SK-N-SH (cell line): ENCODE measurements around the gene DOK7. TPM values are rescaled to one million over a fixed set of nuclear protein-coding genes. Genes with fewer than 3 reads are reported as not detected.

ENCODE experiments used
- CTCF ChIA-PET: fragments of 300-600, 350-600 bp; formaldehyde crosslinking; extraction: SDS; loops from one replicate; lab custom pipeline; 2021; lab: Yijun Ruan, JAX
- POLR2A ChIA-PET: fragments of 350-600 bp; sonication (Branson Sonifier 250); formaldehyde crosslinking; extraction: SDS; loops from one replicate; lab custom pipeline; 2020; ENCODE audit warnings: antibody characterized with exemption, inconsistent platforms; lab: Yijun Ruan, JAX
- DNase-seq: peaks from one replicate; pipeline ENCODE4 v3.0.0; 2012
- H2AFZ ChIP-seq: fragments of 200-600 bp; sonication (generic); 2 replicates; pipeline ENCODE4 v1.8.1; 2016; ENCODE audit warnings: antibody characterized with exemption, mild to moderate bottlenecking, low read depth
- H3F3A ChIP-seq: fragments of 200-600 bp; sonication (generic); replicated peaks from 2 replicates; pipeline ENCODE3; 2016; ENCODE audit warnings: antibody characterized with exemption, mild to moderate bottlenecking; ENCODE audit not compliant: insufficient read depth
- H3K27ac ChIP-seq, 2 experiments: fragments of 200-500 bp in 1 of 2; fragments of 200-600 bp in 1 of 2; sonication (Bioruptor generic) in 1 of 2; sonication (generic), shearing (Covaris generic) in 1 of 2; 2 replicates each; pipeline versions ENCODE4 v1.5.1 to v1.6.1; 2014 to 2016; ENCODE audit warnings: low read depth in 2 of 2, inconsistent platforms in 1 of 2, low read length in 1 of 2, mild to moderate bottlenecking in 1 of 2, mixed read lengths in 1 of 2
- H3K27me3 ChIP-seq: fragments of 200-600 bp; sonication (generic), shearing (Covaris generic); 2 replicates; pipeline ENCODE4 v1.6.1; 2016; ENCODE audit warnings: mixed run types; ENCODE audit not compliant: insufficient read depth
- H3K36me3 ChIP-seq, 2 experiments: fragments of 200-500 bp in 1 of 2; fragments of 200-600 bp in 1 of 2; sonication (Bioruptor generic) in 1 of 2; sonication (generic) in 1 of 2; replicated peaks in 1 of 2; 2 replicates each; pipeline versions ENCODE3 to v1.5.1; 2014 to 2016; ENCODE audit warnings: low read length in 1 of 2, mild to moderate bottlenecking in 1 of 2; ENCODE audit not compliant: insufficient read depth in 2 of 2, control insufficient read depth in 1 of 2
- H3K4me1 ChIP-seq, 2 experiments: fragments of 200-500 bp in 1 of 2; fragments of 200-600 bp in 1 of 2; sonication (Bioruptor generic) in 1 of 2; sonication (generic), shearing (Covaris generic) in 1 of 2; 2 replicates each; pipeline versions ENCODE4 v1.5.1 to v1.6.1; 2014 to 2016; ENCODE audit warnings: low read depth in 1 of 2, low read length in 1 of 2, mixed run types in 1 of 2; ENCODE audit not compliant: insufficient read depth in 2 of 2, control insufficient read depth in 1 of 2
- H3K4me2 ChIP-seq: fragments of 200-600 bp; sonication (generic), shearing (Covaris generic); 2 replicates; pipeline ENCODE4 v1.6.1; 2017; ENCODE audit warnings: mixed run types
- H3K4me3 ChIP-seq, 2 experiments: fragments of 200-500 bp in 1 of 2; fragments of 200-600 bp in 1 of 2; sonication (Bioruptor generic) in 1 of 2; sonication (generic), shearing (Covaris generic) in 1 of 2; 2 replicates each; pipeline versions ENCODE4 v1.5.1 to v1.8.1; 2014 to 2016; ENCODE audit warnings: low read depth in 2 of 2, inconsistent platforms in 1 of 2, low read length in 1 of 2, mild to moderate bottlenecking in 1 of 2, mixed read lengths in 1 of 2, moderate library complexity in 1 of 2
- H3K79me2 ChIP-seq: fragments of 200-600 bp; sonication (generic); 2 replicates; pipeline ENCODE4 v1.8.1; 2017; ENCODE audit warnings: mild to moderate bottlenecking; ENCODE audit not compliant: insufficient read depth
- H3K9ac ChIP-seq: fragments of 200-600 bp; sonication (generic); 2 replicates; pipeline ENCODE4 v1.6.1; 2017; ENCODE audit warnings: mixed run types
- H3K9me2 ChIP-seq: fragments of 200-600 bp; sonication (generic); 2 replicates; pipeline ENCODE4 v1.6.1; 2017; ENCODE audit warnings: mixed run types
- H3K9me3 ChIP-seq: fragments of 200-600 bp; sonication (generic); 2 replicates; pipeline ENCODE4 v1.6.1; 2017; ENCODE audit warnings: mixed run types, mild to moderate bottlenecking, moderate library complexity
- H4K20me1 ChIP-seq: fragments of 200-600 bp; sonication (generic); 2 replicates; pipeline ENCODE4 v1.6.1; 2017; ENCODE audit warnings: mild to moderate bottlenecking, mixed run types; ENCODE audit not compliant: insufficient read depth
- EP300 ChIP-seq, 2 experiments: IDR thresholded peaks; 2 replicates each; pipeline versions ENCODE4 v1.4.0 to v1.6.1; 2012; ENCODE audit warnings: borderline replicate concordance in 1 of 2, low read depth in 1 of 2, low read length in 1 of 2
- FOXM1 ChIP-seq: IDR thresholded peaks from 2 replicates; pipeline ENCODE4 v1.4.0; 2012; ENCODE audit warnings: low read depth, mild to moderate bottlenecking
- JUND ChIP-seq: IDR thresholded peaks from 2 replicates; pipeline ENCODE4 v1.4.0; 2012
- NFIC ChIP-seq: IDR thresholded peaks from 2 replicates; pipeline ENCODE4 v1.4.0; 2012; ENCODE audit warnings: borderline replicate concordance
- POLR2AphosphoS5 ChIP-seq: IDR thresholded peaks from 2 replicates; pipeline ENCODE4 v1.6.1; 2012; ENCODE audit warnings: low read depth, low read length
- TAF1 ChIP-seq: IDR thresholded peaks from 2 replicates; pipeline ENCODE4 v1.6.1; 2012; ENCODE audit warnings: low read depth, mild to moderate bottlenecking, low read length, moderate library complexity, borderline replicate concordance
- TEAD4 ChIP-seq: IDR thresholded peaks from 2 replicates; pipeline ENCODE4 v1.4.0; 2012; ENCODE audit warnings: mild to moderate bottlenecking, borderline replicate concordance; ENCODE audit not compliant: insufficient read depth
- WGBS: methylation state at CpG from one replicate; pipeline ENCODE4 v1.1.6; 2017; ENCODE audit warnings: low lambda C conversion rate; 5-methylcytosine and 5-hydroxymethylcytosine counted together
- polyA plus RNA-seq, 3 experiments: library from polyadenylated mRNA; depleted of rRNA; stranded (reverse); fragments of >200 nt; gene quantifications; 2 replicates each; pipeline ENCODE4 v1.2.3, GENCODE V29; 2012
- TF ChIP-seq, protein P1 (sequence below): IDR thresholded peaks from 2 replicates; pipeline ENCODE4 v1.4.0; 2012; ENCODE audit warnings: low read depth
- TF ChIP-seq, protein P2 (sequence below): fragments of 150-350 bp; IDR thresholded peaks from 2 replicates; pipeline ENCODE4 v1.6.1; 2016; ENCODE audit warnings: mild to moderate bottlenecking, low read depth, low read length
- TF ChIP-seq, protein P3 (sequence below): IDR thresholded peaks from 2 replicates; pipeline ENCODE4 v1.4.0; 2012; ENCODE audit warnings: low read depth, borderline replicate concordance
- TF ChIP-seq, protein P4 (sequence below): IDR thresholded peaks from 2 replicates; pipeline ENCODE4 v1.6.1; 2012; ENCODE audit warnings: mild to moderate bottlenecking, low read depth, low read length, moderate library complexity

The DOK7 gene
- polyA plus RNA-seq, 1 of the 3 experiments (the other 2 are of a cell fraction), result not detected

DNA sequence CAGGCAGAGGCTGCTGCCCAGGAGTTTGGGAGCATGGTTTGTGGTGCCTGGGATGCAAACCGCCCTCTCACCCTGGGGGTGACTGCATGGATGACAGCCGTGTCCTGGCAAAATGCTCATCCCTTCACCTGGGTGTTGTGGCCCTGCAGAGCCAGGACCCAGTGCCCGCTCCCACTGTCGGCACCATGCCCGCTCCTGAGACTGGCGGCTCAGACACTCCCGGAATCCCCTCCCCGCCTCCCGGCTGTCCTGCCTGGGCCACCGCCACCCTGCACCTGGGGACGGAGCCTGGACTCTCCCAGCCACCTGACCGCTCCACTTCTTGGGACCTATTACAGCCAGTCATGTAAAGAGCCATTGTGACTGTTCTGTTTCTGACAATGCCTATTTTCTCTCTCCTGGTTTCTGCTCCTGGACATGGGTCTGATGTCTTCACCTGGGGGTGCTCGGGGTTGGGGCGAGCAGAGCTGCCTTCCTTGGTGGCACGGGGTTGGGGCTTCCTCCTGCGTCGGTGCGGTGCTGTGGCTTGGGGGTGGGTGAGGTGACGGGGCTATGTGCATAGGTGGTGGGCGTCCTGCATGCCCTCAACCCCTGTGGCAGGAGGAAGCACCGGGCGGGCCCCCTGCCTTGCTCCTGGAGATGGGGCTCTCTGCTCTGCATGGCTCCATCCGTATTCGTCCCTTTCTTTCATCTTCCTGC, 38.2 kb downstream of the DOK7 start:
- peaks cover 0 to 6% of the 10 kb centered on the region in 2 experiments for H3K36me3 ChIP-seq
- no peak overlapping the region for H3K4me2 ChIP-seq
- no peak overlapping the region for H3K9ac ChIP-seq
- no peaks in the 10 kb centered on the region for H3K4me1 ChIP-seq
- H3K27ac ChIP-seq, result no peak overlapping the region
- ChIA-PET POLR2A (no interaction called here), CTCF (interaction anchor here (2.9 to 3.1 kb wide), 2 partner anchors 14 to 20 kb away, joined by 10 to 14 read pairs; no protein-coding TSS in a partner anchor)
- no peak for TF ChIP-seq TAF1
- TF ChIP-seq, protein P1, sequence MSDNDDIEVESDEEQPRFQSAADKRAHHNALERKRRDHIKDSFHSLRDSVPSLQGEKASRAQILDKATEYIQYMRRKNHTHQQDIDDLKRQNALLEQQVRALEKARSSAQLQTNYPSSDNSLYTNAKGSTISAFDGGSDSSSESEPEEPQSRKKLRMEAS, result no peak
- no peak for TF ChIP-seq NFIC
- no peak for DNase-seq
- no peaks in the 10 kb centered on the region for H3K79me2 ChIP-seq
- 98% methylated on average over 8 of the region's 24 CpGs for WGBS
- H4K20me1 ChIP-seq, result no peaks in the 10 kb centered on the region
- H3F3A ChIP-seq, result no peaks in the 10 kb centered on the region
- H3K9me2 ChIP-seq, result no peaks in the 10 kb centered on the region
- H3K27me3 ChIP-seq, result no peaks in the 10 kb centered on the region
- H3K9me3 ChIP-seq, result no peaks in the 10 kb centered on the region
- no peak overlapping the region for H2AFZ ChIP-seq
- no peak overlapping the region for H3K4me3 ChIP-seq

DNA sequence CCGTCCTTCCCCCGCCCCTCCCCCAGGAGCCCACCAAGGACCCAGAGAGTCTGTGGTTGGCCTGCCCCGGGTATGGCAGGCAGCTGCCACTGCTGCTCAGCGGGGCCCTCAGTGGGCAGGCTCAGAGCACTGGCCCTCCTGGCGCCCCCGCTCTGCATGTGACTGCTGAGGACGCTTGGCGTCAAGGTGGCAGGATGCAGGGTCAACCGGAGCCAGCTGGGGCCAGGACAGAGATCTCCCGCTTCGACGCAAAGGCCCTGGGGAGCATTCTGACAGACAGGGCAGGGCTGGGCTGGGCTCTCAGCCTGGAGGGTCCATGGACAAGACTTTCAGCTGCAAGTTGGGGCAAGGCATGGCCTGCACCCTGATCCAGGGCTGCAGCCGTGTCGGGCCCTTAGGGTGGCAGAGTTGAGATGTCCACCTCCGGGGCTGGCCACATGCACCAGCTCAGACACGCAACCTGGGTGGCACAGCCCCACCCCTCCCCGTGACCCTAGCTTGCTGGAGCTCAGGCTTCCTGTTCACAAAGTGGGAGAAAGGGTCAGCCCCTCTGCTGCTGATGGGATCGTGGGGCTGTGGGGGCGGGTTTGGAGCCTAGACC, 38.8 kb downstream of the DOK7 start:
- WGBS, result 94% methylated on average over 11 of the region's 19 CpGs
- Histone ChIP-seq H3K9me3 (no peaks in the 10 kb centered on the region), H3K4me1 (no peaks in the 10 kb centered on the region), H3K27me3 (no peaks in the 10 kb centered on the region), H3K79me2 (no peaks in the 10 kb centered on the region), H3K9me2 (no peaks in the 10 kb centered on the region), H4K20me1 (no peaks in the 10 kb centered on the region), H3K27ac (no peak overlapping the region; a peak in 1 of 4 replicates), H3K9ac (no peak overlapping the region), H3K36me3 (peaks cover 0 to 9% of the 10 kb centered on the region in 2 experiments), H3F3A (no peaks in the 10 kb centered on the region), H2AFZ (no peak overlapping the region), H3K4me2 (no peak overlapping the region), H3K4me3 (no peak overlapping the region)
- ChIA-PET POLR2A (no interaction called here), CTCF (interaction anchor here (2.9 to 3.1 kb wide), 2 partner anchors 13 to 21 kb away, joined by 10 to 14 read pairs; no protein-coding TSS in a partner anchor)
- no peak for DNase-seq
- TF ChIP-seq, protein P2, sequence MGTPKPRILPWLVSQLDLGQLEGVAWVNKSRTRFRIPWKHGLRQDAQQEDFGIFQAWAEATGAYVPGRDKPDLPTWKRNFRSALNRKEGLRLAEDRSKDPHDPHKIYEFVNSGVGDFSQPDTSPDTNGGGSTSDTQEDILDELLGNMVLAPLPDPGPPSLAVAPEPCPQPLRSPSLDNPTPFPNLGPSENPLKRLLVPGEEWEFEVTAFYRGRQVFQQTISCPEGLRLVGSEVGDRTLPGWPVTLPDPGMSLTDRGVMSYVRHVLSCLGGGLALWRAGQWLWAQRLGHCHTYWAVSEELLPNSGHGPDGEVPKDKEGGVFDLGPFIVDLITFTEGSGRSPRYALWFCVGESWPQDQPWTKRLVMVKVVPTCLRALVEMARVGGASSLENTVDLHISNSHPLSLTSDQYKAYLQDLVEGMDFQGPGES, result no peak
- TF ChIP-seq EP300 (IDR thresholded peaks at IDR 0.05; ENCODE audit: borderline replicate concordance in 1 of 2, low read depth in 1 of 2, low read length in 1 of 2) (no peak), FOXM1 (no peak), TEAD4 (no peak), POLR2AphosphoS5 (no peak), JUND (no peak)
- TF ChIP-seq, protein P3, sequence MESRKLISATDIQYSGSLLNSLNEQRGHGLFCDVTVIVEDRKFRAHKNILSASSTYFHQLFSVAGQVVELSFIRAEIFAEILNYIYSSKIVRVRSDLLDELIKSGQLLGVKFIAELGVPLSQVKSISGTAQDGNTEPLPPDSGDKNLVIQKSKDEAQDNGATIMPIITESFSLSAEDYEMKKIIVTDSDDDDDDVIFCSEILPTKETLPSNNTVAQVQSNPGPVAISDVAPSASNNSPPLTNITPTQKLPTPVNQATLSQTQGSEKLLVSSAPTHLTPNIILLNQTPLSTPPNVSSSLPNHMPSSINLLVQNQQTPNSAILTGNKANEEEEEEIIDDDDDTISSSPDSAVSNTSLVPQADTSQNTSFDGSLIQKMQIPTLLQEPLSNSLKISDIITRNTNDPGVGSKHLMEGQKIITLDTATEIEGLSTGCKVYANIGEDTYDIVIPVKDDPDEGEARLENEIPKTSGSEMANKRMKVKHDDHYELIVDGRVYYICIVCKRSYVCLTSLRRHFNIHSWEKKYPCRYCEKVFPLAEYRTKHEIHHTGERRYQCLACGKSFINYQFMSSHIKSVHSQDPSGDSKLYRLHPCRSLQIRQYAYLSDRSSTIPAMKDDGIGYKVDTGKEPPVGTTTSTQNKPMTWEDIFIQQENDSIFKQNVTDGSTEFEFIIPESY, result no peak
- TF ChIP-seq, protein P4, sequence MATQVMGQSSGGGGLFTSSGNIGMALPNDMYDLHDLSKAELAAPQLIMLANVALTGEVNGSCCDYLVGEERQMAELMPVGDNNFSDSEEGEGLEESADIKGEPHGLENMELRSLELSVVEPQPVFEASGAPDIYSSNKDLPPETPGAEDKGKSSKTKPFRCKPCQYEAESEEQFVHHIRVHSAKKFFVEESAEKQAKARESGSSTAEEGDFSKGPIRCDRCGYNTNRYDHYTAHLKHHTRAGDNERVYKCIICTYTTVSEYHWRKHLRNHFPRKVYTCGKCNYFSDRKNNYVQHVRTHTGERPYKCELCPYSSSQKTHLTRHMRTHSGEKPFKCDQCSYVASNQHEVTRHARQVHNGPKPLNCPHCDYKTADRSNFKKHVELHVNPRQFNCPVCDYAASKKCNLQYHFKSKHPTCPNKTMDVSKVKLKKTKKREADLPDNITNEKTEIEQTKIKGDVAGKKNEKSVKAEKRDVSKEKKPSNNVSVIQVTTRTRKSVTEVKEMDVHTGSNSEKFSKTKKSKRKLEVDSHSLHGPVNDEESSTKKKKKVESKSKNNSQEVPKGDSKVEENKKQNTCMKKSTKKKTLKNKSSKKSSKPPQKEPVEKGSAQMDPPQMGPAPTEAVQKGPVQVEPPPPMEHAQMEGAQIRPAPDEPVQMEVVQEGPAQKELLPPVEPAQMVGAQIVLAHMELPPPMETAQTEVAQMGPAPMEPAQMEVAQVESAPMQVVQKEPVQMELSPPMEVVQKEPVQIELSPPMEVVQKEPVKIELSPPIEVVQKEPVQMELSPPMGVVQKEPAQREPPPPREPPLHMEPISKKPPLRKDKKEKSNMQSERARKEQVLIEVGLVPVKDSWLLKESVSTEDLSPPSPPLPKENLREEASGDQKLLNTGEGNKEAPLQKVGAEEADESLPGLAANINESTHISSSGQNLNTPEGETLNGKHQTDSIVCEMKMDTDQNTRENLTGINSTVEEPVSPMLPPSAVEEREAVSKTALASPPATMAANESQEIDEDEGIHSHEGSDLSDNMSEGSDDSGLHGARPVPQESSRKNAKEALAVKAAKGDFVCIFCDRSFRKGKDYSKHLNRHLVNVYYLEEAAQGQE, result no peak
